HG02852 (cell line): Measurements from ENCODE around the gene ATP1B2.
A peak's percentile ranks its signal among the peaks of the same experiment; 100 is the strongest.
"Not testable (repeated sequence)": the region's sequence is repeated elsewhere in the genome, so short reads cannot be mapped to it uniquely, and the experiment has no call there.

Experiments used
- ATAC-seq: cut with Tn5 transposase; IDR thresholded peaks from one replicate; pipeline ENCODE4 v1.9.1; 2021; ENCODE audit warnings: mild to moderate bottlenecking, moderate library complexity; ENCODE audit not compliant: unreplicated experiment

ATP1B2 gene

DNA sequence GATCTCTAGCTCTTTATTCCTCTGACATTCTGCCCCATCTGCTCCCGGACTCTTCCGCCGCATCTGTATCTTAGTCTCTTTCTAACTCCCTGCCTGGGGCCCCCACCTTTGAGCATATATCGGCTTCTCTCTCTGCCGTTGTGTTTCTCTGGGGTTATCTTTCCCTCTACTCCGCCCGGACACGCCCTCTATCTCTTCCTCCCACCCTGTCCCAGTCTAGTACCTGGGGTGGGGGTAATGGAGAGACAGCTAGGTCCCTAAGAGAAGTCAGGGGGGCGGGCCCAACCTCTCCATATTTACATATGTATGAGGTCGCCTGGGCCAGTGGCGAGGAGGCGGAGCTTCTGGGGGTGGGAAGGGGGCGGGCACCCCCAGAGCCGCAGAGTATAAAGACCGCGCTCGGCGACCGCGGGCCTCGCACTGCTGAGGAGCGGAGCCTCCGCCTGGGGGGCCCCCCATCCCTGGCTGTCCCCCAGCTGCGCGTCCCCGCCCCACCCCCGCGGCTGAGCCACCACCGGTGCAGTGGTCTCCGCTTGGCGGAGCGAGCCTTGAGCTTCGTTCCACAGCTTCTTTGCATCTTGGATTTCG, at the start of gene ATP1B2:
Gene ATP1B2, plus strand, starts transcription at position 418 of the 588 bp plus-strand sequence. CDS start 593 bp downstream, outside the sequence.
- peak; percentile 40 for ATAC-seq

- no peak for ATAC-seq
These were observed 44.4 kb upstream of the ATP1B2 start for GRCh38 chr17:7606280-7606679.

DNA sequence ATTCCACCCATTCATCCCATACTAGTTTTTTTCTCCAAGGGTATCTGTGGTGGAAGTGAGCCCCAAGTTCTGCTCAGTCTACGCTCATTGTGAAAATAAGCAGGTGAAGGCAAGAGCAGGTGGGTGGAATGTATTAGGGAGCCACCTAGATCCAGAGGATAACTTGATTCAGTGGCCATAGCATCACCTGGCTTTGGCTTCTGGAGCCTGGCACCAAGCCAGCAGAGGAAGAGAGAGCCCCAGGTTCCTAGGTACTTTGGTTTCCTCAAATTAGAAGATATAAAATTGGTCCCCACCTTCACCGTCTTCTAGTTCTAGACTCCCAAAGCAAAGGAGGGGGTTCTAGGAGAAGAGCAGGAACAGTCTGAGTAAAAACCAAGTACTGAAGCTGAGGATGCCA, 40.1 kb upstream of the ATP1B2 start:
- no peak for ATAC-seq

DNA sequence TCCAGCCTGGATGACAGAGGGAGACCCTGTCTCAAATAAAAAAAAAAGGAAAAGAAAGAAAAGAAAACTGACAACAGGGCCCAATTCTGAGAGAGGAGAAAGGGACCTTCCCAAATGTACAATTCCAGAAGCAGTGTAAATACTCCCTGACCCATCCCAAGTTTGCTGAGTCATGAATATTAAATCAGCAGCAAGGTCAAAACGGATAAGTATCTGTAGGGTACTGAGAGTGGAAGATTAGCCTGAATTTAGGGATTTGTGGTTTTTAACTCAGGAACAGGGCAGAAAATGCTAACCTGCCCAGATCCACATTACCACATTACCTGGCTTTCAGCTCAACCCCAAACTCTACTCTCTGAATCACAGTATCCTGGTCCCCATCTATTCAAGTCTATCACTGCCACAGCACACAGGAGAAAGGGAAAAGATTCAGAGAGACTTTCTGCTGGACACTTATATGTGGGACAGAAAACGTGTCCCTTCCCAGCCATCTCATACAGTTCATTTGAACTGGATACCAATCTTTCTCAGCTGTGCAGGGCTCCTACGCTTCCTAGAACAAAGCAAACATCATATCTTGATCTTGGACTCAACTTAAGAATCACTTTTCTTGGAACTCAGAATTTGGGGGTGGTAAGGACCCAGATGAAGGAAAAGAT, 39.0 kb upstream of the ATP1B2 start:
- no peak for ATAC-seq

GRCh38 chr17:7612294-7612640, 38.5 kb upstream of the ATP1B2 start:
- no peak for ATAC-seq

- no peak for ATAC-seq
These were observed 36.8 kb upstream of the ATP1B2 start for GRCh38 chr17:7613769-7614424.

DNA sequence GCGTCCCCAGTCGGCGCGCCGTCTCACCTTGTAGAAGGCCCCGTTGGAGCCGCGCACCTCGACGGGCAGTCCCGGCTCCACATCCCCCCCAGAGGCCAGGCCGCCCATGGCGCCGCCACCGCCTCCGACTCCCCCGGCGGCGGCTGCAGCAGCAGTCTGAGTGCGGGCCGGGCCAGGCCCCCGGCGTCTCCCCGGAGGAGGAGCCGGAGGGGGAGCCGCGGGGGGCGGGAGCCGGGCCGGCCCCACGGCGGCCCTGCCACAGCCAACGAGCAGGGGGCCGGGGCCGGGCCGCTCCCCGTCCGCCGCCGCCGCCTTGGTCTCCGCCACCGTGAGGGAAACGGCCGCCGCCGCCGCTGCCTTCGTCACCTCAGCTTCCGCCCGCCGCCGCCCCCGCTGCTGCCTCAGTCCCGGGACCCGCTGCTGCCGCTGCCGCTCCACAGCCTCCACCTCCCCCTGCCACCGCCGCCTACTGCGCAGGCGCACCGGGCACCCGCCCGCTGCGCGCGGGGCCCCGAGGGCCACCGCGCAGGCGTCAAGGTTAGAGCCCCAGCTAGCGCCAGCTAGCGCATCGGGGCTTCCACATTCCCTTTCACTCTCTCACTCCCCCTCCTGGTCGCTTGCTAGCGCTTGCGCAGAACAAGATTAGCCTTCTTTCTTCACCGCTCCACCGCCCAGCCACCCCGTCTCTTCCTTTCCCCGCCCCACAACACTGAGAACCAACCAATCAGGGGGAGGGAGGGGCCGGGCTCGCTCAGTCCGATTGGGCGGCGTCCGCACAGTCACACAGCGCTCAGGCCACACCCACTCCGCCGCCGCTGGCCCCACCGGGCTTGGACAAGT, 36.1 kb upstream of the ATP1B2 start, which contains the start of gene FXR2:
Gene FXR2, minus strand, starts transcription at position 473 of the 840 bp plus-strand sequence. Its CDS starts 365 bp downstream, at position 108.
- peak; percentile 85 for ATAC-seq

DNA sequence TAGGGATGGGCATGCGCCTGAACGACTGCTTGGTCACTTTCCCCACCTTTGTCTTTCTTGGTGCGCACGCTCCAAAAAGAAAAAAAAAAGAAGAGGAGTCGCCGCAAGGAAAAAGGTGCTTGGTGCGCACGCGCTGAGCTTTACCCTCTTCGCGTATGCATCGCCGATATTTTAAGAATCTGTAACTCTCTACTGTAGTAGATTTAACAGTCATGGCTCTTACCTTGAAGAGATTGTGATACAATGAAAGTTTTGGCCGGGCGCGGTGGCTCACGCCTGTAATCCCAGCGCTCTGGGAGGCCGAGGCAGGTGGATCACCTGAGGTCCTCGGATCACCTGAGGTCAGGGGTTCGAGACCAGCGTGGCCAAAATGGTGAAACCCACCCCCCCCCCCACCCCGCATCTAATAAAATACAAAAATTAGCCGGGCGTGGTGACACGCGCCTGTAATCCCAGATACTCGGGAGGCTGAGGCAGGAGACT, 35.4 kb upstream of the ATP1B2 start:
- no peak for ATAC-seq

GRCh38 chr17:7618608-7619007, 32.1 kb upstream of the ATP1B2 start:
- no peak for ATAC-seq

GRCh38 chr17:7620835-7621234, 29.9 kb upstream of the ATP1B2 start:
- ATAC-seq: no peak

DNA sequence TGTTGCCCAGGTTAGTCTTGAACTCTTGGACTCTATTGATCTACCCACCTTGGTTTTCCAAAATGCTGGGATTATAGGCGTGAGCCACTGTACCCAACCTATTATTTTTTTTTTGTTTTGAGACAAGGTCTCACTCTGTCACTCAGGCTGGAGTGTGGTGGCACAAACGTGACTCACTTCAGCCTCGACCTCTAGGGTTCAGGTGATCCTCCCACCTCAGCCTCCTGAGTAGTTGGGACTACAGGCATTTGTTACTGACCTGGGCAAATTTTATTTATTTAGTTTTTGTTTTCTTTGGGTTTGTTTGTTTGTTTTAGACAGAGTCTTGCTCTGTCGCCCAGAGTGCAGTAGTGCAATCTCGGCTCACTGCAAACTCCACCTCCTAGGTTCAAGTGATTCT, 27.1 kb upstream of the ATP1B2 start:
- ATAC-seq: no peak

DNA sequence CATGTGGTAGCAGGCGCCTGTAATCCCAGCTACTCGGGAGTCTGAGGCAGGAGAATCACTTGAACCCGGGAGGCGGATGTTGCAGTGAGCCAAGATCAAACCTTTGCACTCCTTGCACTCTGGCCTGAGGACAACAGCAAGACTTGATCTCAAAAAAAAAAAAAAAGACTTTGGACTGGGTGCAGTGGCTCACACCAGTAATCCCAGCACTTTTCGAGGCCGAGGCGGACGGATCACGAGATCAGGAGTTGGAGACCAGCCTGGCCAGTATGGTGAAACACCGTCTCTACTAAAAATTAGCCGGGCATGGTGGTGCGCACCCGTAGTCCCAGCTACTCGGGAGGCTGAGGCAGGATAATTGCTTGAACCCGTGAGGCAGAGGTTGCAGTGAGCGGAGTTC, 25.0 kb upstream of the ATP1B2 start:
- ATAC-seq: not testable (repeated sequence)

DNA sequence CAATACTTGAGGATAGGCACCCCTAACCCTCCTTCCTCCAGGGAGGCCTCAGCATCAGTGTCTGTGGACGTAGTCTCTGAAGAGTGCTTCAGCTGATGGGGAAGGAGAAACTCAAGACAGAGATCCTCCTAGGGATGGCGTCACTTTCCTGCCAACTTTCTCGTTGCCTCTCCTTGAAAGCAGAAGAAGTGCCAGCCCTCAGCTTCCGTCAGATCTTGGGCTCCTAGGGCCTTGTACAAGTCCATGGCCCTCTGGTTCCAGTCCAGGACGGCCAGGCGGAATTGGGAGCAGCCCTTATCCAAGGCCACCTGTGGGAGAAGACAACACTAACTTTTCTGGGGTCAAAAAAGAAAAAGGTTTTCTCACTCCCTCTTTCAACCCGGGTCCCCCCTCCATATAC, 24.4 kb upstream of the ATP1B2 start:
- no peak for ATAC-seq

DNA sequence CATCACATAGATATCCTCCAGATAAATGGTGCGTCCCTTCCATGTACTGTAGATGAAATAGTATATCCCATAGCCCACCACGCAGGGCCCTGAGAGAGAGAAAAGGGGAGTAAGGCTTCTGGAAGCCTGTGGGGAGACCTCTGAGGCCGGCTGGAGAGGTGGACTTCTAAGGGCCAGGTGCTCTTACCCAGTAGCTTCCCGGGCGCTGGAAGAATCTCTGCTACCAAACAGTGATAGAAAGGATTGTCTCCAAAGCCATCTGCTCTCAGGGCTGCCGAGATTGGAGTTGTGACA, 23.8 kb upstream of the ATP1B2 start:
- ATAC-seq: no peak

- ATAC-seq: peak; percentile 92
These were observed 23.2 kb upstream of the ATP1B2 start, which contains the start of gene SAT2 for GRCh38 chr17:7627250-7628121. Gene SAT2 (minus strand): TSS chr17:7627821. CDS start chr17:7627635, 186 bp downstream.

DNA sequence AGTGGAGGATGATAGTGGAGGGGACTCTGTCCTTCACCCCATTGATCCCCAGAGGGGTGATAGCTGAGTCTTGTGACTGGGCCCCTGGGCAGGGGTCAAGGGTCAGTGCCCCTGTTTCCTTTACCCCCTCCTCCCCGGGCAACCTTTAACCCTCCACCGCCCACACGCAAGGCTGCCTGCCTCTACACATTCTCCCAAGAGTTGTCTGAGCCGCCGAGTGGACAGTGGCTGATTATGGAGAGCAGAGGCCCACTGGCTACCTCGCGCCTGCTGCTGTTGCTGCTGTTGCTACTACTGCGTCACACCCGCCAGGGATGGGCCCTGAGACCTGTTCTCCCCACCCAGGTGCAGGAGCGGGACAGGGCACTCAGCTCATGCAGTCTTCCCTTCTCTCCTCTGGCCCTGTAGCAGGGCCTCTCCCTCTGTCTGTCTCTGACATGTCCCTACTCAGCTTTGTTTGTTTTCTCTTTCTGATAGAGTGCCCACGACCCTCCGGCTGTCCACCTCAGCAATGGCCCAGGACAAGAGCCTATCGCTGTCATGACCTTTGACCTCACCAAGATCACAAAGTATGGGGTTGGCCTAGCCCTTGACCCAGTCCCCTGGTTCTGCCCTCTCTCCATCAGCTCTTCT, 20.7 kb upstream of the ATP1B2 start, which contains the start of gene SHBG:
Gene SHBG, plus strand, starts transcription at position 197 of the 633 bp plus-strand sequence. Its CDS starts 38 bp downstream, at position 235.
- ATAC-seq: no peak

DNA sequence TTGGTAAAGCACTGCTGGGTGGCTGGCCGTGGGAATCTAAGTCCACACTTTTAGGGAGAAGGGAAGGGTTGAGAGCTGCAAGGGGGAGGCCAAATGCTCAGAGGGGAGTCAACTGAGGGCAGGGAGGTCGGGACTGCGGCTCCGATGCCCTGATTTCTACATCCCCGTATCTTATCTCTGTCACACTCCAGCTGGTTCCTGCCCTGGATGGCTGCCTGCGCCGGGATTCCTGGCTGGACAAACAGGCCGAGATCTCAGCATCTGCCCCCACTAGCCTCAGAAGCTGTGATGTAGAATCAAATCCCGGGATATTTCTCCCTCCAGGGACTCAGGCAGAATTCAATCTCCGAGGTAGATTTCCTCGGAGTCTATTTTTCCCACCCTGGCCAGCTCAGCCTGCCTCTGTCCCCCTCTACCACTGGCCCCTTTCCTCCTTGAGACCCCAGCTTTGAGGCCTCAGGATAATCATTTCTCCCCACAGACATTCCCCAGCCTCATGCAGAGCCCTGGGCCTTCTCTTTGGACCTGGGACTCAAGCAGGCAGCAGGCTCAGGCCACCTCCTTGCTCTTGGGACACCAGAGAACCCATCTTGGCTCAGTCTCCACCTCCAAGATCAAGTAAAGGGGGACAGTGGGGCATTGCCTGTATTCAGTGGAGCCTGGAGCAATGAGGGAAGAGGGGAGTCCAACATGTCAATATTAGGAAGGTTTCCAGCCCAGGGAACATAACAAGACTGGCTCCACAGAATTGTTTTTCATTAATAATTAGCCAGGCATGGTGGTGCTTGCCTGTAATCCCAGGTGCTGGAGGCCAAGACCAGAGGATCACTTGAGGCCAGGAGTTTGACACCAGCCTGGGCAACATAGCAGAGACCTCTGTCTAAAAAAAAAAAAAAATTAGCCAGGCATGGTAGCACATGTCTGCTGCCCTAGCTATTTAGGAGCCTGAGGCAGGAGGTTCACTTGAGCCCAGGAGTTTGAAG, 19.0 kb upstream of the ATP1B2 start:
- no peak for ATAC-seq

GRCh38 chr17:7632492-7632894, 18.2 kb upstream of the ATP1B2 start:
- ATAC-seq: no peak

DNA sequence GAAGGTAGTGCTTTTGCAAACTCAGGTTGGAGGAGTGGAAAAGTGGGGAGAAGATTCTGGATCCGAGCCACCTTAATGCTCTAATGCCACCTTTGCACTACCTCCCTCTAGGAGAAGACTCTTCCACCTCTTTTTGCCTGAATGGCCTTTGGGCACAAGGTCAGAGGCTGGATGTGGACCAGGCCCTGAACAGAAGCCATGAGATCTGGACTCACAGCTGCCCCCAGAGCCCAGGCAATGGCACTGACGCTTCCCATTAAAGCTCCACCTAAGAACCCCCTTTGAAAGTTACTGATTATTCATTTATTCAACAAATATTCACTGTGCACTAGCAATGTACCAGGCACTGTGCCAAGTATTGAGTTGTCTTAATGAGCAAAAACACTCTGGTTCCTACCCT, 17.6 kb upstream of the ATP1B2 start:
- ATAC-seq: no peak
